Measurements from ENCODE around the gene NAT10. TPM values are rescaled to one million over a fixed set of nuclear protein-coding genes. Genes with fewer than 3 reads are reported as not detected.
"Not testable (repeated sequence)": the region's sequence is repeated elsewhere in the genome, so short reads cannot be mapped to it uniquely, and the experiment has no call there.

NAT10 gene
- total RNA-seq, 1 experiment from 2014 or later, result 60.9 TPM

DNA sequence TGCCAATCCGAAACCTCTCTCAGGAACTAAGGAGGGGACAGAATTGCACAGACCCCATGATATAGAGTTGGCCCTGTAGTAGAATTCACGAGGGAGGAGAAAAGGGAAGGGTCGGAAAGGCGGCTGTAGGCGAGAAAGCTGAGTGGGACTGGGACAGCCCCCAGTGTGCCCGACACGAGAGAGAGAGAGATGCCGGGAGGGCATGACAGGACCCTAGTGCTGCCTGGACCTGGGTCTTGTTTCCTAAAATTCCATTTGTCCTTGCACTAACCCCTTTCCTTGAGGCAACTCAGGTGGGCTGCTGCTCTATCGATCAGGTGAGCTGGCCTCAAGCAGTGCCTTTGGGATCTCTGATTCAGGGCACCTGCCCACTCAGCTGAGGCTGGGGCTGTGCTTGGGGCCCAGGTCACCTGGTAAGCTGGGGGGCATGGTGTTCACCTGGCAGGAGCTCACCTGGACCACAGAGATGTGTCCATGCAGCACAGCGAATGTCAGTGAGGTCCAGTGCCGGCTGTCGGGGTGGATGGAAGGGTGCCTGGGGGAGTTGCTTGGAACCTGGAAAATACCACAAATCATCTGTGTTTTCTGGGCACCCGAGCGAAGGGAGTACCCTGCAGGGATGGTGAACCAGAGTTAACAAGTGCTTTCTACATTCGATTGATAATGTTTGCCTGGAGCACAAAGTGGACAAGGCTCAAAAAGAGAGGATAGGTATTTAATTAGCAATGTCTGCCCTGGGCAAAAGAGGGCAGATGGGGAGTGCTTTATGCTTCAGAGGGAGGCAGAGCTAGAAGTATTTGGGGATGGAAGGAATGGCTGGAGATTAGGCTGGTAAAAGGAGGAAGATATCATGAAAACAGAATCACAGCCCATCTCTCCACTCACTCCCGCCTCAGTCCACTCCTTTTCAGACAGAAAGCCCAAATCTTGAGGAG lies 61.6 kb downstream of the NAT10 start:
- no peak for DNase-seq (ENCODE audit: low read depth)

DNA sequence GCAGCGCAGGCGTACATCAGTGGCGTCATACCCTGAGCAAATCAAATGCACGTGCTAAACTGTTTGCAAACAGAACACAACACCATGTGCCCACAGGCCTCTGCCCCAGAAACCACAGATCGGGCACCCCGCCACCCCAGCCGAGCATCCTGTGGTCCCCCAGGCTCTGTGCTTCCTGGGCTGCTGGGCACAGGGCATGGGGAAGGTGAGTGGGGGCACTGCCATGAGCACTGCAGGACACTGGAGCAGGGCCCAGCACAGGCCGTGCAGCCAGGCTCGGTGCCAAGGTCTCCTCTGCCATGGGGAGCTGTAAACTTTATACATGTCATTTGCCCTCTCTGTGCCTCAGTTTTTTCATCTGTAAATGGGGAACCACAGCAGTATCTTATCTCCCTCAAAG lies 62.5 kb downstream of the NAT10 start:
- no peak for DNase-seq (ENCODE audit: low read depth)

DNA sequence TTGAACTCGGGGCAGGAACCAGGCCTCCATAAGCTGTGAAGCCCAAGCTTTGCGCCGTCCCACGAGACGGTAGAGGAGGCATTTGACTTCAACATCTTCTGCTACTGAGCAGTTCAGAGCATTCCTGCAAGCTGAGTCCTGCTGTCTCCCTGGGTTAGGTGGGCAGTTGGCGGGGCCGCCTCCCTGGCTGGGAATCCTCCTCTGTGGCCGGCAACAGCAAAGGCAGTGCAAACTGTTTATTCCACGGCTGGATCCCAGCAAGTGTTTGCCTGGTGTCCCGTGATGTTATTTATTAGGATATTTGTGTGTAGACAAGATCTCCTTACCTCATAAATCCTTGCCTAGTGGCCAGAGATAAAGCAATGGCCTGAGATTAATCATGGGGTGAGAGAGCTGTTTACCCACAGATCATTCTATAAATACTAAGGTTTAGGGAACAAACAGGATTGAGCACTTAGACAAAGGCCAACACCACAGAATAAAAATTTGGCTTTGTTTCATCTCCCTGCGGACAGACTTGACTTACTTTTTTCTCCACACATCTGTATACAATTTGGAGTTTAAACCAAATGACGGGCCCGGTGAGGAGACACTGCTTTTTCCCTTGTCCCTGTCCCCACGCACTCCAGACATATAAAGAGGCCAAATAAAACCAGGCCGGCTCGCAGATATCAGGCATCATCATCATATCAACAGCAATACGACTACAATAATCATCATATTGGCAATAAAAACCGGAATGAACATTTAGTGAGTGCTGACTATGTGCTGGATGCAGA lies 63.4 kb downstream of the NAT10 start:
- DNase-seq (ENCODE audit: low read depth), result no peak

DNA sequence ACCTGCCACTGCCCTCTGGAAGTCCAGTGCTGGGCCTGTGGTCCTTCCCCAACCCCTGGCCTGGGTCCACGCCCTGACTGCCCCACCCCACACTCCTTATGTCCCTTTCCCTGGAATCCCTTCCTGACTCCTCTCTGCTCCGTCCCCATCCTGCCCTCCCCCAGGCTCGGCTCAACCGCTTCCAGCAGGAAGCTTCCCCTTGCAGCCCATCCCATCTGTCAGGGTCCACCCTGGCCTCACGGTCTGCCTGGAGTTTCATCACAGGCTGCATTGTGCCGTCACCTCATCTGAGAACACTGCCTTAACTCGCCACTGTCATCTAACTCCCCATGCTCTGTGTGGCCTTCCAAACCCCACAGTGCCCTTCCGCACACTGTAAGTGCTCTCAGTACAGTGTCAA lies 64.3 kb downstream of the NAT10 start:
- DNase-seq (ENCODE audit: low read depth), result no peak

DNA sequence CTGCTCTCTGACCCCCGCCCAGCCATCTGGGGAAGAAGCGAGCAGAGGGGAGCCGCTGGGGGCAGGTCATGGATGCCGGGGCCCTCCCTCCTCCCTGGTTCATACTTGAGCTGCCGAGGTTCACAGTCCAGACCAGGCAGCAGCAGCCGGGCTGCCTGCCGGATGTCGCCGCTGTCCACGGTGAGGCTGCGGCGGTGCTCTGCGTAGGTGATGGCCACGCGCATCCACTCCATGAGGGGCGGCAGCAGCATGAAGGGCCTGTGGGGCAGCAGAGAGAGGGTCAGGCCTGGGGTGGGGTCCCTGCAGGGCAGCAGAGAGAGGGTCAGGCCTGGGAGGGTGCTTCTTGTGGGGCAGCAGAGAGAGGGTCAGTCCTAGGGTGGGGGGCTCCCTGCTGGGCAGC lies 67.6 kb downstream of the NAT10 start:
- no peak for DNase-seq (ENCODE audit: low read depth)

DNA sequence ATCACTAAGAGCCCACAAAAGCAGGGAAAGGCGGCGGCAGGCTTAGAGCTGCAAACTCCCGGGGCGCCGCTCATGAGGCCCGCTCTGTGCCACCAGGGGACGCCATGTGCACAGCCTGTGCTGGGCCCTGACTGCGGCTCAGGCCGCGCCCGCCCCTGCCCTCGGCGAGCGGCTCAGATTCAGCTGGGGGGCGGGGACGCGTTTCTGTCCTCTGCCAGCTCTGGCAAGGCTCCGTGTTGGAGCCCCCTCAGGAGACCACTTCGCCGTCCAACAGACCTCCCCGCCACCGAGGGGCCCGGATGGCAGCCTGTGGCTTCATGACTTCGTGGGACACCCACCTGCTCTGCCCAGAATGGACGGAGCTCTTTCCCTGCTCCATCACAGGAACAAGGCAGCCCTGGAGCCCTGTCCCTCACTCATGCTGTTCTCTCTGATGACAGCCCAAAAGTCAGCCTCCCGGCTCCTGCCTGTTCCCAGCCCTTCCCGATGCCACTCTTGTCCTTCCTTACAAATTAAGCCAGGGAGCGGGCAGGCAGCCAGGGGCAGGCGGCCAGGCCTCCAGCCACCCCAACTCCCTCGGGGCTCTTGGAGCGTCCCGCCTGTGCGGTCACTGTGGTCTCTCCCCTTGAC lies 69.1 kb downstream of the NAT10 start:
- DNase-seq (ENCODE audit: low read depth), result peak; percentile 72

DNA sequence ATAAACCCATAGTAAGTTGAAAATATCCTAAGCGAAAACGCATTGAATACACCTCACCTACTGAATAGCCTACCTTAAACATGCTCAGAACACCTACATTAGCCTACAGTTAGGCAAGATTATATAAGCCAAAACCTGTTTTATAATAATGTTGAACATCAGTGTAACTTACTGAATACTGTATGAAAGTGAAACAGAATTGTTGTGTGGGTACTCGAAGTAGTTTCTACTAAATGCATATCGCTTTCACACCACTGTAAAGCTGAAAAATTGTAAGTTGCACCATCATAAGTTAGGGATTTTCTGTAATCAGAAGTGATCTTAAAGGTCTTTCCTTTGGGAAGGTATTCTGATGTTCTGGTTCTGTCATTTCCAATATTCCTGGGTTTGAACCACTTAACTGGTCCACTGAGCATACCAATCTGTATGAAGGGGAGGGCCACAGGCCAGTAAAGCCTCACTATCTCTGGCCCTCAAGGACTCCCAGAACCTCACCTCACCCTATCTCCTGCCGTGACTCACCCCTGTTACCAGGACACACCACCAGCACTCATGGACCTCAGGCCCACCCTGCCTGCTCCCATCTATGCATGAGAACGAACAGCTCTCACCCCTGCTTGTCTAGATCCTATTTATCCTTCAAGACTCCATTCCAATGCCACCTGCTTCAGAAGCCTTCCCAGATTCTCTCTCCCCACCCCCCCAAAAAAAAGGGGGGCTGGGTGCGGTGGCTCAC lies 70.0 kb downstream of the NAT10 start:
- DNase-seq (ENCODE audit: low read depth), result no peak

DNA sequence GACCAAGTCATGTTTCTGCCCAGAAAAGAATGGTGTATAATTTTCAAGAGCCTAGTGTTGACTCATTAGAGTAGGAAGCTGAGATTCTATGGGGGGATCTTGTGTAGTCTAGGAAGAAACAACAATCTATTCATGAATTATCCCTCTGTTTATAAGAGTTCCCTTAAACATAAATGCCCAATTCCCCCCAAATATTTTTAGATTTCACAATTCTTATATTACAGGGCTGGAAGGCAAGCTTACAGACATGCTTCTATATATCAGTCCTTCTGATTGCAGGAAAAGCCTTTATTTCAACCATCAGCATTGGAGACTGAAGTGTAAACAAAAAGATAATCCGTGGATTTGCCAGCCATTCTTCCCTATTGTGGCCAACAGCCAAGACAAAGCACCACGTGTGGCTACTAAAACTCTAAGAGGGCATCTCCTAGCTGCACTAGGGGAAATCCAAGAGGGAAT lies 71.4 kb downstream of the NAT10 start:
- DNase-seq (ENCODE audit: low read depth), result no peak

DNA sequence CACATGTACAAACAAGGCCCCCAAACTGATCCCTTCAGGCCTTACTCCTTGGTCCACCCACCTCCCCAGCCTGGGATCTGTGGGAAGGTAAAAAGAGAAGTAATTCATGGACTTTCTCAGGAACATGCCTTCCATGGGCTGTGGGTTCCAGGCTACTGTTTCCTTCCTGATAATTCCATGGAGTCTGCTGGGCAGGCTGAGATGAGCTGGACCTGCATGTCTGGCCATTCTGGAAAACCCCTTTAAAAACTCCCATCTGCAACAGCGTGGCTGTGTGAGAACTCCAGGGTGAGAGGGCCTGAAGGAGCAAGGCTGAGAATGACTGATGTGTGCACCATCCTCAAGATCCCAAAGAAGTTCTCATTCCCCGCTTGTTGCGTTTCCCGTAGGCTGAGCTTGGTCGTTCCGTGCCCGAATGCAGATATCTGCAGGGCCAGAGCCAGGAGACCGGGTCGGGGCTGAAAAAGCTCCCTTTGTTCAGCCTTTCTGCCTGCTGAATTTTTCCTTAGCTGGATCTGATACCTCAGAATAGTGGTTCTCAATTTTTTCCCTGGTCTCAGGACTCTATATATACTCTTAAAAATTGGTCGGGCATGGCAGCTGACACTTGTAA lies 72.9 kb downstream of the NAT10 start:
- no peak for DNase-seq (ENCODE audit: low read depth)

DNA sequence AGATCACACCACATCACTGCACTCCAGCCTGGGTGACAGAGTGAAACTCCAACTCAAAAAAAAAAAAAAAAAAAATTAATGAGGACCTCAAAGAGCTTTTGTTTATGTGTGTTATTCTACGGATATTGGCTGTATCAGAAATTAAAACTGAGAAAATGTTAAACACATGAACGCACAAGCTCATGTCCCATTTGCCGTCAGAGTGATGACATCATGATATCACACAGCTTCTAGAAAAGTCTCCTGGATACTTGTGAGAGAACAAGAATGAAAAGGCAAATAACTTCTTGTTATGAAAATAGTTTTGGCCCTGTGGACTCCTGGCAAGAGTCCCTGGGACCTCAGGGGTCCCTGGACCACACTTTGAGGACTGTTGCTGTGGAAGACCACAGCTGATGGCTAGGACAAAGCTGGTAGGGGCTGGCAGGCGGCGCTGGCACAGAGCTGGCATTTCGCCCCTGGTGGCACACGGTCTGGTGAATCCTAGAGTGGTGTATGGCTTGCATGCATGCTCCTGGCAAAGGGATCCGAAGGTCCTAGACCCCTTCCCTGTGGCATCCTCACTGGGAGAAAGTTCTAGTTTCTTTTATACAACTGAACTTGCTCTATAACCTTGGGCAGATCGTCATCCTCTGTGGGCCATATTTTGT lies 73.7 kb downstream of the NAT10 start:
- DNase-seq (ENCODE audit: low read depth), result no peak

DNA sequence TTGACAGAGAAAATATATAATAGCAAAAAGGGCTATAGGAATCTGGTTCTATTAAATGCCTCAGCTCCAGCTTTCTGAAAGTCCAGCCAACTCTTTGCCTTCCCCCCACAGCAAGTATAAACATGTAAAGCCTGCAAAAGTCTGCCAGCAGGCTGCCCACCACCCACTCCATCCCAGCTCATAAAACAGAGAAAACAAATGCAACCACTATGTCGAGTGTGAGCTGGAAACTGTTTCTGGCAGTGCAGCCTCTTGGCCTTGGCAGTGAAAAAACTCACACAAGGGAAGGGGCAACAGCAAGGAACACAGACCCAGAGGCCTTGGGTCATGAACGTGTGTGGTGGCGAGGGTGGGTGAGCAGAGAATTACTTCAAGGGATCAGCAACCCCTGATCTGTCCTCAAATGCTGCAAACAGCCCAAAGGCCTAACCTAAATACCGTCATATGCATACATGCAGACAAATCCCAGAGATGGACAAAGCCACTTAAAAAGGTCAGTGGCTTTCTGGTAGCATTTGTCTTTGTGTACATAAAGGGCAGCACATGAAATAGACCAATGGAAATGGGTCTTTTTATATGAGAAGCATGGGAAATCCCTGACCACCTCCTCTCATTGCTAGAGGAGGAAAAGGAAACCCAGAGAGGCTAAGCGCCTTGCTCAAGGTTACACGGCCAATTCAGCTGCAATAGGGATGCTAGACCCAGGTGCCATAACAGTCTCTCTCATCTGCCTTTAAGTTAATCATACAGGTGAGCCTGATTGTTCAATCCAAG lies 74.8 kb downstream of the NAT10 start:
- DNase-seq (ENCODE audit: low read depth), result no peak

DNA sequence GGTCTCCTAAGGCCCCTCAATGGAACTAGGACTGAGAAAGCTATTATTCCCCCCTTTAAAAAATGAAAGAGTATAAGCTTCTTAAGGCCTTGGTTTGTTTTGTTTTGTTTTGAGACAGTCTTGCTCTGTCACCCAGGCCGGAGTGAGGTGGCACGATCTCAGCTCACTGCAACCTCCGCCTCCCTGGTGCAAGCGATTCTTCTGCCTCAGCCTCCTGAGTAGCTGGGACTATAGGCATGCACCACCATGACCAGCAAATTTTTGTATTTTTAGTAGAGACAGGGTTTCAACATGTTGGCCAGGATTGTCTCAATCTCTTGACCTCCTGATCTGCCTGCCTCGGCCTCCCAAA lies 75.4 kb downstream of the NAT10 start:
- not testable (repeated sequence) for DNase-seq (ENCODE audit: low read depth)

DNA sequence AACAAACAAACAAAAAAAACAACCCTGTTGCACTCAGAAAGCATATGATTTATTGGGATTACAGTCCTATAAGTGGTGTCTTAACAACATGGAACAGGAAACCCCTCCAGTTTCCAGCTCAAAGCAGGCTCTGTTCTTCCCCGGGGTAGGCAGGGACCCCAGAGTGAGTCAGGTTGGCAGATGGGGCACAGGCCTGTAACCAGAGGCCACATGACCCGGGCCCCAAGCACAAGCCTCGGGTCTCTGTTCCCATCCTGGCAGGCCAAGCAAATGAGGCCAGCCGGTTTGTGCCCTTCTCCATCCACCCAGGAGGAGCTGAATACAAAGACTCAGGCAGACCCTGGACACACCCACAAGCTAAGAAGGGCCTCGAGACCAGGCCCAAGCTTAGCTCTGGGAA lies 75.8 kb downstream of the NAT10 start:
- DNase-seq (ENCODE audit: low read depth), result peak; percentile 47

DNA sequence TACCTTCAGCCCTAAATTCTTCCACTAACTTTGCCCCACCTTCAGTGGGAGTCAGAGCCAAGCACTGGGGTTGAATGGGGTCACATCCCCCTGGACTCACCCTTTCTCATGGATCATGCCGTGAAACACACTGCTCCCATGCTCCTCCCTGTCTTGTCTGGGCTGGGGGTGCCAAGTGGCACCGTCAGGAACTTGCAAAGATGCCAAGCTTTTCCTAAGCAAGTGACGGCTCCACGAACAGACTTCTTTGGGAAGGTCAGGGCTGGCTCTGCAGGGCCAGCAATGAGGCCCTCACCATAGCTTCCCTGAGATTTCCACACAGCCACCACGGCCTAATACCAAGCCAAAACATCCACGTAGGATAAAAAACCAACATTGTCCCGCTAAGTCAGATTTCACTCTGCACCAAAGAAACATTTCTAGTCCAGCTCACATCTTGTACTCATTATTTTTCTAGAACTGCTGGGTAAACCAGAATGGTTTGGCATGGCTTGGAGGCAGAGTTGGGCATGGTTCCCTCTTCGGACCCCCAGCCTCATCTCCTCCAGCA lies 76.5 kb downstream of the NAT10 start:
- DNase-seq (ENCODE audit: low read depth), result no peak

DNA sequence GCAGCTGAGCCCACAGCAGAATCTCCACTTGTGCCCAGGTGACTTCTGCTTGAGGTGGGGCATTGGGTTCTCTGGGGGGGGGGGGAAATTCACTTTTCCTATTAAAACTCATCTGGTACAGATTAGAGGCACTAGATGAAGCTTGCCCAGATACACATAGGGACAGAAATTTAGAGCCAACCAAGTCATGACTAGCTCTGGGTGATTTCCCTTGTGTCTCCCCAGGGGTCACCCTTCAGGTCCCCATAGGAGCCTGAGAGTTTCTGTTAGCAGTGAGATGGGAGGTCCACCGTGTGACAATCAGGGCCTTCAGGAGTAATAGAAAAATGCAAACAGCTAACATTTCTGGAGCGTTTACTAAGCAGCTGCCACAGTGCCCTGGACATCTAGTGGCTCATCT lies 77.0 kb downstream of the NAT10 start:
- DNase-seq (ENCODE audit: low read depth), result no peak

DNA sequence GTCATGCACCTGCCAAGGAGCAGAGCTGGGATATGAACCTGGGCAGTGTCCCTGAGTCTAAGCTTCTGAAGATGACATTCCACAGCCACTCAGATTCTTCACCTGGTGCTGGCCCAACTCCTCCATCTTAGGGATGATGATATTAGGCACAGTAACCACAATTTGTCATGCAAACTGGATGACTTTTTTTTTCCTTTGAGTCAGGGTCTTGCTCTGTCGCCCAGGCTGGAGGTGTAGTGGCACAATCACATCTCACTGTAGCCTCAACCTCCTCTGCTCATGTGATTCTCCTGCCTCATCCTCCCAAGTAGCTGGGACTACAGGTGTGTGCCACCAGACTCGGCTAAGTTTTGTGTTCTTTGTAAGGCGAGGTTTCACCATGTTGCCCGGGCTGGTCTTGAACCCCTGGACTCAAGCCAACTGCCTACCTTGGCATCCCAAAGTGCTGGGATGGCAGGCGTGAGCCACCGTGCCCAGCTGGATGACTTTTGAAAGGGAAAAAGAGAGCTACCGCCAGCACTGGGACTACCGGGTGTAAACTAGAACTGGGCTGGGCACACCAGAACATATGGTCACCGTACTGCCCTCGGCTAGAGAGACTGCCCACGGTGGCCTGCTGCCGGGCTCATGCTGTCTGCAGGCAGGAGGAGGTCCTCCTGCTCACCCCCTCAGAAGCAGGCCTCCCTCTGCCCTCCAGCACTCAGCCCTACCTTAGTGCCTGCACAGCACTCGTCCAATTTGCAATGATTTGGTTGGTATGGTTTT lies 77.7 kb downstream of the NAT10 start:
- DNase-seq (ENCODE audit: low read depth), result no peak

DNA sequence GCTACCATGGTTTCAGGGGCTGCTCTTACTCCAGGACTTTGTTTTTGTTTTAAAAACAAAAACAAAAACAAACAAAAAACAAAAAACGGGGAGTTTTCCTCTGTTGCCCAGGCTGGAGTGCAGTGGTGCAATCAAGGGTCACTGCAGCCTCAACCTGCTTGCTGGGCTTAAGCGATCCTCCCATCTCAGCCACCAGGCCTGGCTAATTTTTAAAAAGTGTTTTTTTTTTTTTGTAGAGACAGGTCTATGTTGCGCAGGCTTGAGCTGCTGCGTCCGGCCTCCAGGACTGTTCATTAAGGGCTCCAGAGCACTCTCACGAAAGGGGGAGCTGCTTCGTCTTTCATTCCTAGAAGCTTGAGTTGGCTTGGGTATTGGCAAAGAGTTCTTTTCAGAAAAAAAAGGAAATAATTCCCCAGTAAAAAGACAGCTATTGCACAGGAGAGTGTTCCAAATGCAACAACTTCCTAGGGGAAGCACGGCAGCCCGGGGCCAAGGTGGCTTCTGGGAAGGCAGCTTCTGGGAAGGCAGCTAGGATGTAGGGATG lies 78.5 kb downstream of the NAT10 start:
- no peak for DNase-seq (ENCODE audit: low read depth)

DNA sequence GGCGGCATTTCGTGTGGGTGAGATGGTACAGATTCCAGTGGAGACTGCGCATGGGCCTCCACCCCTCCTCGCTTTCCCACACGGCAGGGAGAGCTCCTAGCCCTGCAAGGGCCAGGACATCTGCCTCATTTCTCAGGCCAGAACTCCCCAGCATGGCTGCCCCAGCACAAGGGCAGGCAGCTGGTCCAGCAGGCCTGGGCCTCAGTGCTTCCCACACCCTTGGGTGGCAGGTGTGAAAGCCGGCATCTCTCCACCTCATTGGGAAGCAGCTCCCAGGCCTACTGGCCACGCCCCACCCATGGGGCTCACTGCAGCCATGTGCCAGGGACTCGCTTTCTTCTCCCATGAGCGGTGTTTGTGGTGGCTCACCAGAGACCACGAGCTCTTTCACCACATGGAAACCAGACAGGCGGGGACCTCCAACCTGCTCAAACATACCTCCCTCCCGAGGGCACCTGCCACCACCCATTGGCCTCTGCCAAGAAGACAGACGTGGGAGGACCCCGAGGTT lies 79.1 kb downstream of the NAT10 start:
- DNase-seq (ENCODE audit: low read depth), result no peak

Data from HT1080 (cell line).